Measurements from ENCODE around the gene FAM53B.
A peak's percentile ranks its signal among the peaks of the same experiment; 100 is the strongest.

The FAM53B gene

DNA sequence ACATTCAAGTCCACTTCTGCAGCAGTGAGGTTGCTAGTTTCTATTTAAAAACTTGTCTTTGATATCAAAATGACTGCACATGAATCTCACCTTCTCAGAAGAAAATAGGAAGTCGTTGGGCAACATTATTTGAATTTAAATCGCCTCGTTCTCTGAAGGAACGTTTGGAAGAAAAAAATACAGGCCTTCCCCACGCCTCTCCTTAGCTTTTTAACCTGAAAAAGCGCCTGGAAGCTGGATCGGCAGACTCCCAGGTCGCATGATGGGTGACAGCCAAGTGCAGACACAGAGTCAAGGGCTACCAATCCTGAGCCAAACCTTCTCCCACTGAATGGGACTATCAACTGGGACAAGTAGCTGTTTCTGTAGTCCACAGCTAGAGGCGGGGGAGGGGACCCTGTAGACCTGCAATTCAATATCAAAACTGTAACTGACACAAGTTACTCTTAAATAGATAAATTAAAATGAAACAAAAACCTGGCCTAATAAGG lies 2.2 kb downstream of the FAM53B start:
- no peak for DNase-seq

GRCh38 chr10:124741281-124741921 lies 2.8 kb downstream of the FAM53B start:
- peak; percentile 59 for DNase-seq

DNA sequence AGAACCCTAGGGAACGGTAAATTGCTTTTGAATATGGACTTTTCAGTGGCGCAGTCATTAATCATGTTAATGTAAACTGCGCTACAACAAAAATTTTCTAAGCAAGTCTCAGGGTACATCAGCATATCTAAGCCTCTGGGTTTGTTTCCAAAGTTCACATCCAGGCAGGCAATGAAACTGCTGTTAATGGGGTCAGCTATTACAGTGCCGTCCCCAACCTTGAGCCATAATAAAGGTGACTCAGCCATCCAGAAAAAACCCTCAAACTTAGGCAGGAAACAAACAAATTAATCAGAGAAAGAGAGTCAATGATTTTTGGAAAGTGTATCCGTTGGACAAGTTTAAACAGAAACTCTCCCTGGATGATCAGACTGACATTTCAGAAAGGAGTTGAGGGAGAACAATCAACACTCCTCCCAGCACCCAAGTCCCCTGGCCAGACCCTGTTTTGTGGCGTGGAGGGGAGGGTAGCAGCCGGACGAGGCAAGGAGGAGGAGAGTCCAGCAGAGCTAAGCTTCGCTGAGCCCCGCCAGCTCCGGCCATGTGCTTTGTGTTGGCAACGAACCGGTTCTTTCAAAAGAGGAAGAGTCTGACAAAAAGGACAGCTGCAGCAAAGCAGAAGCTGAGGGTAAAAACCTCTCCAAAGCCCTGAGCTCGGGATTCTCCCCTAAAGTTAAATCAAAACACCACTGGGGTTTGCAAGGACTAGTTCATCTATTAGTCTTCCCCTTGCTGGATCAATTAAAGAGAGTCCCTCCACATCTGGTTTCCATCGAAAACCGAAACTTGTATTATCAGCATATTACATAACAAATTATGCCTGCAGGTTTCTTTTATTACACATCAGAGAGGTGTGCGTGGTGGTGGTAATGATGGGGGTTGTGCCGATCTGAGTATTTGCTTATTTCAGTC lies 3.6 kb downstream of the FAM53B start:
- DNase-seq, result no peak

- no peak for DNase-seq
Measured at GRCh38 chr10:124739986-124740368, 4.2 kb downstream of the FAM53B start.

DNA sequence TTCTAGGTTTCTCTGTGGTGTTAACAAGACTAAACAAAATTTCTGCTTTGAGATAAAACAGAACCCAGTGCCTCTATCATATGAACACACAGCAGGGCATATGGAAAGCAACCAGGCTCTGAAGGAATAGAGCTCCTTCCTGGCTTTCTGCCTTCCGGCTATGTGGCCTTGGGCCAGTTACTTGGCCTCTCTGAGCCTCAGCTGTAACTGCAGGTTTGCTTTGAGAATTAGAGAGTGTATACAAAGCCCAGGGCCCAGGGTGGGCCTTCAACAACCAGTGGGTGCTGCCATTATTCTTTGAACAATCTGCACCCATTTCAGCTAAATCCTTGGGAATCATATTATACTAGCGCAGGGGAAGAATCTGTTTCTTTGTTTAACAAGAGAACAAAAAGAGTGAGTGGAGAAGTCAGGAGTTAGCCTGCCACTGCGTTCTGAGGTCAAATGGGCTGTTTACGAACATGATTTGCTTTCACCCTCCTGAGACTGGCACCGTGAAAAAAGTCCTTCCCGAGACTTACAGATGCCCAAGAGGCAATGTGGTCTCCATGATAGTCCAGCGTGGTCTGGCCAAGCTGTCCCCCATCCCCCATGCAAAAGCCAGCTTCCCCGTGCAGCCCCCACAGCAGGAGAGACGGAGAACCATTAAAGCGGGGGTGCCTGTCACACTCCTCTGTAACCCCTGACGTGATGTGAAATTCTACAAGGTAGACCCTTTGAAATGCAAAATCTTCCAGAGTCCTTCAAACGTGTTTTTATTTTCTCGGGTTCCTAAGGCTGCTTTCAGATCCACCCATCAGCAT lies 4.9 kb downstream of the FAM53B start:
- no peak for DNase-seq

GRCh38 chr10:124738441-124738840 lies 5.7 kb downstream of the FAM53B start:
- DNase-seq, result no peak

DNA sequence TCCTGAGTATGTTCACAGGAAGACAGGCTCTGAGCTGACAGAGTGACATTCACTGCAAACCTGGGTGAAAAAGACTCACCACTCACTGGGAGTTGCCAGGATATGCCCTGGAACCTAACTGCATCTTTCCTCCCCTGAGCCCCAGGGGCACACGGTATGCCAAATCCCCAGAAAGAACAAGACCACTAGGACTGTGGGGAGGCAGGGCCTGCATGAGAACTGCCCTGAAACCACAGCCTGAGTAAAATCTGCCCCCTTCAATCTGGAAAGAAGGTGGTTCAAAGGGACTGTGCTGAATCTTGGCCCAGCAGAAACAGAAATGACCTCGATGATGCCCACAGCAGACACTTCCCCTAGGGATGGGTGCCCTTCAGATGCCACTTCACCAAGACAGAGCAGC lies 6.5 kb downstream of the FAM53B start:
- DNase-seq, result no peak

DNA sequence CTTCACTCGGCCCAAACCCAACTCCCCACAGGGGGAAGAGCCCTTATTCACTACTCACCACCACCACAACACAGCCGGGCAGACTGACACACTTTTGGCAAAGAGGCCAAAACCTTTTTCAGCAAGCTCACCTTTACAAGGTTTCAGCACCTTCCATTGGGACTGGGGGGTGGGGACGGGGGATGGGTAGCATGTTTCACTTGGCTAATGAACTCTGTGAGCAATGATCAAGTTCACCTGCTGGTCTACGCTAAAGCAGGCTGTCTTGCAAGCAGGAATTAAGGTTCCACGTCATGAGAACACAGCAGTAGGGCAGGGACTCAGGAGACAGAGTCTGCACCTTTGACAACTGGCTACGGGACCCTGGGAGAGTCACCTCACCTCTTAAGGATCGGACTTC lies 7.0 kb downstream of the FAM53B start:
- DNase-seq, result no peak

- no peak for DNase-seq
Measured at GRCh38 chr10:124736491-124737136, 7.6 kb downstream of the FAM53B start.

DNA sequence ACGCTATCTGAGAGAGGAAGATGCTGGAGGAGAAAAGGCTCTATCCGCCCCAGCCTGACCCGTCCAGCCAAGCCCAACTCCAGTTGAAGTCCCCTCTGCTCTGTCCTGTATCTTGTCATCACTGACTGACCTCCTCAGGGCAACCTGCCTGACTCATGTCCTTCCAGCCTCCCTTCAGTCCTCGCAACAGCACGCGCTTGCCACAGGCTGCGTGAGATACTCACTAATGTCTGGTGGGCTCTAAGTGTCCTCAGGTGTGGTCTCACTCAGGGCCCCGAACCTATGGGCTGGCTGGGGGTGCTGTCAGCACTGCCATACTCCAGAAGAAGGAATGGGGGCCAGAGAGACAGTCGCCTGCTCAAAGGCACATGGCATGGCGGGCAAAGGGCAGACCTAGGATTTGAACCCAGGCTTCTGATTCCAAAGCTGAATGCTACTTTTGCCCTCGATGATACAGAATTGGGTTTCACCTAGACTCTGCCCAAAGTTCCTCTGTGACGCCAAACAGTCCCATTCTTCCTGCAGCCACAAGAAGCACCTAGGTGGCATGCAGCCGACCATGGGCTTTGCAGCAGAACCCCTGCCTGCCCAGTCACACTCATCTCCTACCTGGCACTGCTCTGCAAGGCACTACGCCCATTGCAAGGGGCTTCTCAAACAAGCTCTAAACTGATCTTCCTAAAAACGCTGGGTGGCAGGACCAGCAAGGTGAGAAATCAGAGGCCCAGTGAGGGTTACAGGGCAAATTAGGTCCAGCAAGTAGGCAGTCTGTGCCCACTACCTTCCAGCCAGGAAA lies 8.5 kb downstream of the FAM53B start:
- DNase-seq, result no peak

DNA sequence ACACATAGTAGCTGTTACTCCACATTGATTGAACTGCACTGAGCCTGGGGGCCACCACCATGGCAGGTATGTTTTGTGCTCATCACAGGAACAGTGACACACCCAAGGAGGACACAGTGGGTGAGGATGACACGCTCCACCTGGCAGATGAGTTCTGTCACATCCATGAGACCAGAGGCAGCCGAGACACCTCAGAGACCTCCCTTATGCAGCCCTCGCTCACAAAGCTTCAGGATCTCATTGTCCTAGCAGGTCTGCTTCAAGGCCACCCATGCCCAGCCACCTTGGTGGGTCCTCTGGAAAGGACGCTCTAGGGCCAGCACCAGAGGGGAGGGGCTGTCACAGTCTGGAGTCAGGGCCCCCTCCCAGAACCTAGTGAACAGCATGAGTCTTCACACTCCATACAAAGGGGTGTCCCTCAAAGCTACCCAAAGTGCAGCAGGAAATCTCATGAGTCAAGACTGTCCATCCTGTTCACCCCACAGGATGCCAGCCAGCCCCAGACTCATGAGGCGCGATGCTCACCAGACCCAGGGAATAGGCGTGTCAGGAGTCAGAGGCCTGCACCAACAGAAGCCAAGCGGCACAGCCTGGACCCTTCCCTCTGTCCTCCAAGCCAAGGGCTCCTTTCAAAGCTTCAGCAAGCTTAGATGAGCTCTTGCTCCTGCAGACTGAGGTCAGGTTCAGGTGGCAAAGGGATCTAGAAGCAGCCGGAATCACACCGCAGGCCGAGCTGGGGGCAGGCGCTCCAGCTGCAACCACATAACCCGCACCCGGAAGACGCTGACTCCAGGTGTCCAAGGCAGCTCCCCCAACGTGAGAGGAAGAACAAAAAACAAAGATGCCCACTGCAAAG lies 9.6 kb downstream of the FAM53B start:
- DNase-seq, result no peak

- DNase-seq, result no peak
Measured at GRCh38 chr10:124733571-124734245, 10.5 kb downstream of the FAM53B start.

GRCh38 chr10:124732931-124733570 lies 11.1 kb downstream of the FAM53B start:
- no peak for DNase-seq

- no peak for DNase-seq
Measured at GRCh38 chr10:124731551-124731950, 12.6 kb downstream of the FAM53B start.

DNA sequence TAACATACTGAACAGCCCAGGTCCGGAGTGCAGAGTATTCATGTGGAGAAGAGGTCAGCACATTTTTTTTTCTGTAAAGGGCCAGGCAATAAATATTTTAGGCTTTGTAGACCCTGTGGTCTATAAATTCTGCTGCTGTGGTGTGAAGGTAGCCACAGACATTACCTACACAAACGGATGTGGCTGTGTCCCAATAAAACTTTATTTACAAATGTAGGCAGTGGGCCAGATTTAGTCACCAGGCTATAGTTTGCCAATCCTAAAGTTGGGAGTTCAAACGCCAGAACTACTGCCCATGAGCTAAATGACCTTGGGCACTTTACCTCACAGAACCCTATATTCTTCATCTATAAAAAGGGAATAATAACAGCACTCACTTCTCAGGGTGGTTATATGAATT lies 13.4 kb downstream of the FAM53B start:
- DNase-seq, result no peak

- DNase-seq, result no peak
Measured at GRCh38 chr10:124728830-124729661, 15.1 kb downstream of the FAM53B start.

GRCh38 chr10:124728071-124728829 lies 15.9 kb downstream of the FAM53B start:
- DNase-seq, result no peak

GRCh38 chr10:124727361-124727960 lies 16.7 kb downstream of the FAM53B start:
- DNase-seq, result no peak

Measured in effector CD8-positive, alpha-beta T cell (primary cell).